GM18867 (cell line): ENCODE results near the gene SYNDIG1.

Experiments
- ATAC-seq: cut with Tn5 transposase; IDR thresholded peaks from one replicate; pipeline ENCODE4 v1.9.1; 2021; ENCODE audit warnings: mild to moderate bottlenecking, moderate library complexity; ENCODE audit not compliant: unreplicated experiment

SYNDIG1 gene

GRCh38 chr20:24470746-24471582 is 1.5 kb downstream of the SYNDIG1 start:
- no peak for ATAC-seq

DNA sequence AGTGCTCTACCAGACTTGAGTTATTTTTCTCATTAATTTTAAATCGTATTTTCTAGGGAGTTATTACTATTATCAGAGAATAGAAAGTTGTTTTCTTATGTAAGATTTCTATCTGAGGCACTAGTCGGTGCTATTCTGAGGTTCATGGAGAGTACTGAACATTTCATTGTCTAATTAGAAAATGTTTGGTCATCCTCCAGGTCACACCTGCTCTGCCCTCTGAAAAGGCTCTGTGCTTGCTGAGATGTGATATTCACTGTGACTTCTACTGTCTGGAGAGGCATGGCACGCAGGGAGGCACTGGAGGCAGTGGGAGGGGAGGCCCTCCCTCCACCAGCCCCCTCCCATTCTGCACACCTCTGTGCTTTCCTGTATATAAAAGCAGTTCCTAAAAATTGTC is 3.0 kb downstream of the SYNDIG1 start:
- ATAC-seq = no peak

DNA sequence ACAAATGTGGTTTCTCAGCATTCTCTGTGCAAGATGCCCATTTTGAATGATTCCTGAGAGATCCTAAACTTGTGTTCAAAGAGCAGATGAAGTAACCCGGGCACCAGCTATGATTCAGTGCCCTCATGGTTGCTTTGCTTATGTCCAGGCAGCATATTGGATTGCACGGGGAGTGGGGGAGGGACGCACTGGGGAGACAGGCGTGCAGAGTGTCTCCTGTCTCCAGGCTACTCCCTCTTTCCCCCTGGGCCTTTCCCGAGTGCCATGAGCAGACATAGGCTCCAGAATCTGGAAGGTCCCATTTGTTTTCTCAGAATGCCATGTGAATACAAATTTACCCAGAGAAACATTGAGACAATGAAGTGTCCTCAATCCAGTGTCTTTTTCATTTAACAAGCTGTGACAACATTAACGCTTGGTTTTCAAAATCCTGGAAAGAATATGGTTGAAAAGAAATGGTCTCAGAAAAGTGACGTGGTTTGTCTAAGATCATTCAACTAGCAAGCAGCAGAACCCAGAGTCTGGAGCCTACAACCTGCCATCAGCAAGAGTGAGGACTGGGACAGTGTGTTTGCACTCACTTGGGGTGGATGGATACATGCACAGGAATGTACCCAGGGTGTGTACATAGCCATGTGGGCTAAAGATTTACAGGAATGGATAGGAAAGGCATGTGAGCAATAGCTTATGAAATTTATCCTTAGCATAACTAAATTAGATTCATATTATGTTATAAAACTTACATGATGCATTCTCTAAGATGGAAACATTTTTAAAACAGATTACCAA is 4.2 kb downstream of the SYNDIG1 start:
- no peak for ATAC-seq

- no peak for ATAC-seq
These were observed 8.6 kb downstream of the SYNDIG1 start for GRCh38 chr20:24477831-24478547.

DNA sequence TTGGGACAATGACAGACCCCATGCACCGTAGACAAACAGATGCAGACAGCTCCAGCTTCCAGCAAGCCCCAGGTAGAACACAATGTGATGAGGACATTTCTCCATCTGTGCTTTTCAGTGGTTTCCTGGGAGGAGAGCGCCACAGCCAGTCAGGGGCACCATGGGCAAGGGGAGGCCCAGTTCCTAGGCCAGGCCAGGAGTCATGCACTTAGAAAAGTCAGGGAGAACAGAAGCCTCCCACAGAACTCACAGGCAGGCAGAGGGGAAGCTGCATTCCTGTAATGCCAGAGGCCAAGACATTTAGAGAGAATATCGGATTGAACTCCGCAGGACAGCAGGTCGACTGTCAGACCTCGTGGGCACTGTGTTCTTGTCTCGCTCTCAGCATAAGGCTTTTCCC is 9.2 kb downstream of the SYNDIG1 start:
- no peak for ATAC-seq

GRCh38 chr20:24479106-24479505 is 9.7 kb downstream of the SYNDIG1 start:
- no peak for ATAC-seq

DNA sequence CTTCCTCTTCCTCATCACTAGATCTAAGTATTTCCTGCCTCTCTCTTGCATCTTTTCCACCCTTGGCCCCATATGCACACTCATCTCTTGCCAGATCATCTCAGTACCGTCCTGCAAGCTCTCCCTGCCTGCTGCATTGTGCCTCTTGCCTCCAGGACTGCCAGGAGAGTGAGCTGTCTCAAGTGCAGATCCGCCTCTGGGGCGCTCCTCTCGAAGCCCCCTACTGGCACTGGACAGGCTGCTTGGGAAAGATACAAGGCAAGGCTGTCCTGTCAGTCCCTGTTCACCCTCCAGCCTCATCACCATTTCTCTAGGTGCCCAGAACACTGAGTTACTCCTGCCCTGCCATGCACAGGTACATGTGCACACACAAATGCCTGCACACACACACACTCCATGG is 10.2 kb downstream of the SYNDIG1 start:
- no peak for ATAC-seq

GRCh38 chr20:24480509-24480908 is 11.1 kb downstream of the SYNDIG1 start:
- no peak for ATAC-seq

DNA sequence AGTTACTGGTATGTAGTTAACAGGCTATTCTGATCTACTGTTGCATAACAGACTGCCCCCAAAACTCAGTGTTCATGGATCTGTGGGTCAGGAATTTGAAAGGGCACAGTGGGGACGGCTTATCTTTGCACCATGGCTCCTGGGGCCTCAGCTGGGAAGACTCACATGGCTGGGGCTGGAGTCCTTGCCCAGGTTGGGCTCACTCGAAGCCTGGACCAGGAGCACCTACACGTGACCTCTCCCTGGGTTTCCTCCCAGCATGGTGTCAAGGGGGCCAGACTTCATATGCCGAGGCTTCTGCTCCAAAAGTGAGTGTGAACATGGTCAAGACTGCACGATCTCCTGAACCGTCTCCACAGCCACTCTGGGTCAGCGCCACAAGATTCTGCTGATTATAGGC is 11.7 kb downstream of the SYNDIG1 start:
- ATAC-seq = no peak

- ATAC-seq = no peak
These were observed 14.1 kb downstream of the SYNDIG1 start for GRCh38 chr20:24483435-24484080.

- ATAC-seq = no peak
These were observed 14.6 kb downstream of the SYNDIG1 start for GRCh38 chr20:24484081-24484450.

DNA sequence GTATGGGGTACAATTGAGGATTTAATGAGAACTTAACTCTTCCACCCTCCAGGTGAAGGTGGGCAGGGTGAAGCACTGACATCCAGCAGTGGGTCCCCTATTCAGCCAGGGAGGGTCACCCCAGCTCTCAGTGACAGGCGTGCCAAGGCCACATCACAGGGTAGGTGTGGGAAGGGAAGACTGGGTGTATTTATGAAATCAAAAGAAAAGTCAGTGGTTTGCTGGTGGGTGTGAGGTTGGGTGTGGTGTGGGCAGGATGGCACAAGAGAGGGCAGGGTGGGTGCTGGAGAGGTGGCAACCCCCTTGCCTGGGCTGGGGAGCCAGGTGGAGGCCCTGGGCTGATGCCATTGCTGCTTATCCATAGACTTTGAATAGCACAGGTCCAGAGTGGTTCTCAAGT is 16.6 kb downstream of the SYNDIG1 start:
- no peak for ATAC-seq

GRCh38 chr20:24487240-24487639 is 17.8 kb downstream of the SYNDIG1 start:
- no peak for ATAC-seq

GRCh38 chr20:24487648-24488047 is 18.2 kb downstream of the SYNDIG1 start:
- ATAC-seq = no peak

- ATAC-seq = no peak
These were observed 18.8 kb downstream of the SYNDIG1 start for GRCh38 chr20:24488064-24488799.

DNA sequence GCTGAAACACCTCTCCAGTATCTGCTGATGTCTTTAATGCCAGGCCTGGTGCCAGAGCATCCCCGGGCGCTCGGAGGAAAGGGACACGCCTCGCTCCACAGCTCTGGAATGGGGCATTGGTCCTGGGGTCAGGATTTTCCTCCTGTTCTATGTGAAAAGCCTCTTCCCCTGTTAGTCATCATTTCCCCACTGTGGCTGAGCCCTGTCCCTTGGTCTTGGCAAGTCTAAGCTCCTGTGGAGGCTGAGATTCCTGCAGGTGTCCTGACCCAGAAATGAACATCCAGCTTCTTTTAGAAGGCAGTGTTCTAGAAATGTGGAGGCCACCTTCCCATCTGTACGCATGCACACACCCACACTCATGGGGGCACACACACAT is 19.4 kb downstream of the SYNDIG1 start:
- ATAC-seq = no peak

DNA sequence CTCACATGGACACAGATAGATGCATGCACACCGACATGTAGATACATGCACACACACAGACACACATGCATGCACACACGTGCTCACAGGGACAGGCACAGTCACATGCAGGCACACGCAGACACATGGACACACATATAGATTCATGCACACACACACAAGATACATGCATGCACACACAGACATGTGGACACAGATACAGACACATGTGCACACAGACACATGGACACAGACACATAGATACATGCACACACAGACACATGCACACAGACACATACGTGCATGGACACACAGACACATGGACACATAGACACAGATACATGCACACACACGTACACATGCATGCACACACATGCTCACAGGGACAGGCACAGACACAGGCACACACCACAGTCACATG is 19.8 kb downstream of the SYNDIG1 start:
- no peak for ATAC-seq

DNA sequence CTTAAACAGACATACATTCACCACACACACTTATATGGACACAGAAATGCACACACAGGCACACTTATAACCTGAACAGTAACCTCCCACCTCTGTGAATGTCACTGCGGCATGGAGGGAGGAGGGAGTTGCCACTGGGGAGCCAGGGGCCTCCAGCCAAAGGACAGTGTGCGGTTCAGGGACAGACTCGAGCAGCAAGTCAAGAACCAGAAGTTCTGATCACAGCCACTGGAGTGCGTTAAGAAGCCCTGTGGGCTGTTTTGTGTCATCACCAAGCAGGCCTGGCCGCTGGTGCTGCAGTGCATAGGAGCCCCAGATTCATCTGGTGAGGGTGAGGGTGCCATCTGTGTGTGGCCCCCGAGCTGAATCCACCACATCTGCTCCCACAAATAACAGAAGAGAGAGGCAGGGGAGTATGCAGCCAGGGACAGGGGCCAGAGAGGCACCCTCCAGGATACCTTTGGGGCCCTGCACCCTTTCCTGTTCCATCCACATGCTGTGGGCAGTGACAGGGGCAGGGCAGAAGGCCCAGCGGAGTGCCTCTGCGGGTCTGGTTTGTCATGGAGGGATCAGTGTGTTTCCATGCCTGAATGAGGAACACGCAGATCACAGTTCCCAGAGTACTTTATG is 20.3 kb downstream of the SYNDIG1 start:
- ATAC-seq = no peak

GRCh38 chr20:24490598-24490997 is 21.2 kb downstream of the SYNDIG1 start:
- ATAC-seq = no peak
